Measurements from ENCODE around the gene CHAF1A.

CHAF1A gene

DNA sequence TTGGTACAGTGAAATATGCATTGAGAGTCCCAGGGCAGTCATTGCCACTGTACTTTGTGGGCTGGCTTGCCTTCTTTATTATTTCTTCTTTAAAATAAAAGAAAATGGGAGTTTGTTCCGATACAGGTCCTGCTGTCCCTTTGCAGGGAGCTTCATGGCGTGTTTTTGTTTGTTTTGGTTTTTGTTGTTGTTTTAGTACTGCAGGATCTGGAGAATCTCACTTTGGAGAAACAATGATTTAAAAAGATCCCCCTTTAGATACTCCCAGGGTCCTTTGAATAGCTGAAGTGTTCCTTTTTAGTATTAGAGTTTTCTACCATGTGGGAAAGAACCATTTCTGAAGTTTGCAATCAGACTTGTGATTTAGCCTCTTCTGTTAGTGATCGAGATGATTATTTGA lies 11.1 kb downstream of the CHAF1A start:
- DNase-seq, result no peak

DNA sequence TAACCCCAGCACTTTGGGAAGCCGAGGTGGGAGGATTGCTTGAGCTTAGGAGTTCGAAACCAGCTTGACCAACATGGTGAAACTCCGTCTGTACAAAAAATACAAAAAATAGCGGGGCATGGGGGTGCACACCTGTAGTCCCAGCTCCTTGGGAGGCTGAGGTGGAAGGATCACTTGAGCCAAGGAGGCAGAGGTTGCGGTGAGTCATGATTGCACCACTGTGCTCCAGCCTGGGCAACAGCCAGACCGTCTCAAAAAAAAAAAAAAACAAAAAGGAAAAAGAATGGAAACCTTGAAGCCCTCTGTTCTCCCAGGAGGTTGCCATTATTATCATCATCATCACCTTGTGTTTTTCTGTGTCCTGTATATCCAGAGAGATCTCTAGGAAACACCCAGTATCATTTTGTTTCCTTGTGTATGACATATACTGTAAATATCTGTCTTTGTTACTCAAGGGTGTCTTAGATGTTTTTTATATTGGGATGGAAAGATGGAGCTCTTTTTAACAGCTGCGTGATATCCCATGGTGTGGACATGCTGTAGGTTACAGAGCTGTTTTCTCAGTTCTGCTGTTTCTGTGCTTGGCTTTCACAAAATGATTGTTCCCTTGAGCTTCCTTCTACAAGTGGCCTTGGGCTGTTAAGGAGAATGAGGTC lies 11.8 kb downstream of the CHAF1A start:
- no peak for DNase-seq

DNA sequence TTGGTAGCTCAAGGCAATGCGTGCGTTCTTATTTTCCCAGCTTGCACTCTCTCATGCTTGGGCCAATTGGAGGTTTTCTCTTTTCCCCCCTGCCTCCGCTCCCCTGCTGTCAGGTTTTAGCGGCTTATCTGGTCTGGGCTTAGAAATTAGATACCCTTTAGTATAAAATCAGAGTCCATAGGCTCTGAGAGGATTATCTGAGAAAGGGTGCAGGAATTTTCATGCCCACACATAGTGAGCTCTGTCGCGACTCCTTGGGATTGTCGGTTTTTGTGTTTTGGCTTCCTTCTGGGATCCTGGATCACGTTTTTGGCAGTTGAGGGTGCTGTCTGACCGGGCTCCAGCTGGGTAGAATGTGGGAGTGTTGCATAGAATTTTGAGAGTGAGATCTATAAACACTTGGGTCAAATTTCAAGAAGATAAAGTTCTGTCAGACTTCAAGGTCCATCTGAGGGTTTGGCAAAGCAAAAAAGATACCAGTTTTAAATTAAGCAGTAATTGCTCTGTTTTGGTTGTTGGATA lies 12.4 kb downstream of the CHAF1A start:
- DNase-seq, result no peak

- DNase-seq, result no peak
Observed at GRCh38 chr19:4415352-4415751, 12.9 kb downstream of the CHAF1A start.

DNA sequence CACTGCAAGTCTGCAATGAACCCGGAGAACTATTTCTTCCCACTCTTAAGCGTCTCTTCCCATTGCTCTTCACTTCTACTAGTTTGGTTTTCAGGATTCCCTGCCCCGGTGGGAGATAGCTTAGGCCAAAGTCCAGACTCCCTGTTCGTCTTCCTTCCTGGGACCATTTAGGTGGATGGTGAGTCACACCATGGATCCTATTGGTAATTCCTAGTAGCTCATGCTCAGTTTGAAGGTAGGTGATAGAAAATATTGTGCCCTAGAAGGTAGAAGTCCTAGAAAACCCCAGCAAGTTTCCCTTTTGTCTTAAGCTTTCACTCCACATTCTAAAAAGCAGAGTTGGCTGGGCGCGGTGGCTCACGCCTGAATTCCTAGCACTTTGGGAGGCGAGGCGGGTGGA lies 13.8 kb downstream of the CHAF1A start:
- DNase-seq, result no peak

GRCh38 chr19:4423416-4424126 lies 21.1 kb downstream of the CHAF1A start:
- no peak for DNase-seq

DNA sequence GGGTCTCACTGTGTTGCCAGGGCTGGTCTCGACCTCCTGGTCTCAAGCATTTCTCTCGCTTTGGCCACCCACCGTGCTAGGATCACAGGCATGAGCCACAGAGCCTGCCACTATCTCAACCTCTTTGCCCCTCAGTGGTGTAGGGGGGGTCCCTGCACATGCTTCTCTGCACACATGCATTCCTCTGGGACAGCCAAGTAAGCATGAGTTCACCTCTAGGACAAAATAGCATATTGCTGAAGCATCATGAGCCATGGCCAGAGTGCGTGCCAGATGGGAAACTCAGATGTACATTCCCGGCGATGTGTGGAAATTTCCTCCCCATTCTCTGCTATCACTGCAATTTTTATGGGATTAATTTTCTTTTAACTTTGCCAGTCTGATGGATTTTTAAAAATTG lies 23.1 kb downstream of the CHAF1A start:
- DNase-seq, result no peak

DNA sequence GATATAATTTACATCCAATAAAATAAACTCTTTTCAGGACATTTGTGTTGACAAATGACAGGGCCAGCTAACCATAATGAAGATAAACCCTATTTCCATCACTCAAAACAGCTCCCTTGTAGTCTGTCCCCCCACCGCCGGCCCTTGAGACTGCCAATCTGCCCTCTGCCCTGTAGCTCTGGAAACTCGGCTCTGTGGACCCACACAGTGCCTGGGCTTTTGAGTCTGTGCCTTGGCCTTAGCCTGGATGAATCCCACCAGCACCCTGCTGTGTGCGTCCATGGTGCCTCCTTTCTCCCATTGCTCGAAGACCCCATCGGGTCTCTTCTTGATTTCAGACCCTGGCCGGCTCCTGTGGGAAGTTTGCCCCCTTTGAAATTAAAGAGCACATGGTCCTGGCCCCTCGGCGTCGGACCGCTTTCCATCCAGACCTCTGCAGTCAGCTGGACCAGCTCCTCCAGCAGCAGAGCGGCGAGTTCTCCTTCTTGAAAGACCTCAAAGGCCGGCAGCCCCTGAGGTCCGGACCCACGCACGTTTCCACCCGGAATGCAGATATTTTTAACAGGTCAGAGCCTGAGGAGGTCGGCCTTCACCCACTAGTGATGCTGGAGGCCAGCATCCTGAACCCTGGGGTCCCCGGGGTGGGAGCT lies 26.0 kb downstream of the CHAF1A start:
- no peak for DNase-seq

GRCh38 chr19:4429256-4429655 lies 26.8 kb downstream of the CHAF1A start:
- no peak for DNase-seq

- DNase-seq, result no peak
Observed at GRCh38 chr19:4429771-4430171, 27.3 kb downstream of the CHAF1A start.

DNA sequence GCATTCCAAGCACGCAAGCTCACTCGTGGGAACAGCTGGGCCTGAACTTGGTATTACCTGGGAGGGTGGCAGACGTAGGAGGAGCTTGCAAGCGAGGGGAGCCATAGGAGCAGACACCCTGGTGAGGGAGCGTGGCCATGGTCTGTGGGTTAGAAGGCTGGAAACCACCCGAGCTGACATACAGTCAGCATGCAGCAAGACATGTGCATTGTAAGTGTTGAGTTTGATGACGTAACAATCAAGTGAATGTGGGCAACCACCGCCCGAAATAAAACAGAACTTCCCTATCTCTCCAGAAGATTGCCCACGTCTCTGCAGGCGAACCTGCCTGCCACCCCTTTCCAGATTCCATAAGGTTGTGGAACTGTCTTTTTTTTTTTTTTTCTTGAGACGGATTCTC lies 28.3 kb downstream of the CHAF1A start:
- peak; percentile 31 for DNase-seq

DNA sequence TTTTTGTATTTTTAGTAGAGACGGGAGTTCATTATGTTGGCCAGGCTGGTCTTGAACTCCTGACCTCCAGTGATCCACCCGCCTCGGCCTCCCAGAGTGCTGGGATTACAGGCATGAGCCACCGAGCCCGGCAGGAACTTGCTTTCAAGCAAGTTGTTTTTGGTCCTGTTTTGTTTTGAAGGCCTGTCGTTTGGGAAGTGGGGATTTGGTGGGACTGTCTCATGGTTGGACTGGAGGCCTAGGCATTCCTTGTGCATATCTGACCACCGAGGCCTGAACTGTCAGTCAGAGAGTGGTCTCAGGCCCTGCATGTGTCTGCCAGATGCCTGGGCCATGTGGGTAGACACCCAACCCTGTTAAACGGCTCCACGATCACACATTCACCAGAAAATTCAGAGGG lies 28.9 kb downstream of the CHAF1A start:
- DNase-seq, result no peak

GRCh38 chr19:4431808-4432674 lies 29.6 kb downstream of the CHAF1A start:
- DNase-seq, result peak; percentile 23

GRCh38 chr19:4432918-4433506 lies 30.6 kb downstream of the CHAF1A start:
- DNase-seq, result no peak

- no peak for DNase-seq
Observed at GRCh38 chr19:4434391-4434790, 32.0 kb downstream of the CHAF1A start.

DNA sequence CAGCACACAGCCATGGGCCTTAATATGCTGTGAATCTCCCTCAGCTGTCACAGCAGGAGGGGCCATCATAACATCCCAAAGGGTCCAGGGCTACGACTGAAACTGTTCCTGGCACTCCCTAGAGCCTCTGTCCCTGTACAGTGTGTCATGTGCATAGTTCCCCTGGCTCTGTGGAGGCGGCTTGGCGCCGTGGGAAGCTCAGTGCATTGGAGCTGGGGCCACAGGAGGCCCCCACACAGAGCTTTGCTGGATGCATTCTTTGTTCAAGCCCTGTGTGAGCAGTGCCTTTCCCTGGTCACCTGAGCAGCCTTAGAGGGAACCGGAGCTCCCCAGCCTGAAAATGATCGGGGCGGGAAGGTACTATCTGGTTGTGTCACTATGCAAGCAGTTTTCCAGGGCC lies 33.8 kb downstream of the CHAF1A start:
- DNase-seq, result no peak

GRCh38 chr19:4437103-4437502 lies 34.7 kb downstream of the CHAF1A start:
- DNase-seq, result no peak

- no peak for DNase-seq
Observed at GRCh38 chr19:4439243-4439642, 36.8 kb downstream of the CHAF1A start.

GRCh38 chr19:4441994-4442818 lies 39.8 kb downstream of the CHAF1A start:
- DNase-seq, result no peak

GRCh38 chr19:4442819-4443146 lies 40.3 kb downstream of the CHAF1A start:
- no peak for DNase-seq

DNA sequence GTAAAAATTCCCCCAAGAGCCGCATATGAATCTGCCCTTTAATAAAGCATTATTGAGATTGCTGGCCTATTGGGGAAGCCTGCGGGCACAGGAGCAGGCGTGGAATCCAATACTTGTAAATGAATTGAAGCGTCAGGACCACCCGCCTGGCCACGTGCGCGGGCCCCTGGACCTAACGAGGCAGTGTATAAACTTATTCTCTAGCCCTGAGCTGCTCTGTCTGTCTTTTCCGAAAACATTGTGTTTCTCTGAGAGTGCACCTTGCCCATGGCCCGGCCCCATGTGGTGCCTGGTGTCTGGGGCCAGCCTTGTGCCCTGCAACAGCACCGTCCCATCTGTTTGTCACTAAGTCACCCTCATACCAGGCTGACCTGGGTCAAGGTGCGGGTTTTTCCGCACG lies 40.7 kb downstream of the CHAF1A start:
- no peak for DNase-seq

Data from CD4-positive, alpha-beta T cell treated with Interleukin-21 for 1 hour (primary cell).